Activated naive CD8-positive, alpha-beta T cell (primary cell): ENCODE measurements around the gene VILL.
"Not testable (repeated sequence)": the region's sequence is repeated elsewhere in the genome, so short reads cannot be mapped to it uniquely, and the experiment has no call there.

Experiments
- H3K27ac Mint-ChIP-seq: one replicate; pipeline ENCODE4 v1.8.0; 2021; ENCODE audit warnings: mixed read lengths
- H3K27me3 Mint-ChIP-seq: one replicate; pipeline ENCODE4 v1.8.0; 2021; ENCODE audit warnings: mixed read lengths
- H3K36me3 Mint-ChIP-seq: one replicate; pipeline ENCODE4 v1.8.0; 2021; ENCODE audit warnings: mixed read lengths
- H3K4me1 Mint-ChIP-seq: one replicate; pipeline ENCODE4 v1.8.0; 2021; ENCODE audit warnings: low read depth, mixed read lengths
- H3K4me3 Mint-ChIP-seq: one replicate; pipeline ENCODE4 v1.8.0; 2021; ENCODE audit warnings: mild to moderate bottlenecking, mixed read lengths
- H3K9me3 Mint-ChIP-seq: one replicate; pipeline ENCODE4 v1.8.0; 2021; ENCODE audit warnings: low read depth, mixed read lengths

Gene VILL

DNA sequence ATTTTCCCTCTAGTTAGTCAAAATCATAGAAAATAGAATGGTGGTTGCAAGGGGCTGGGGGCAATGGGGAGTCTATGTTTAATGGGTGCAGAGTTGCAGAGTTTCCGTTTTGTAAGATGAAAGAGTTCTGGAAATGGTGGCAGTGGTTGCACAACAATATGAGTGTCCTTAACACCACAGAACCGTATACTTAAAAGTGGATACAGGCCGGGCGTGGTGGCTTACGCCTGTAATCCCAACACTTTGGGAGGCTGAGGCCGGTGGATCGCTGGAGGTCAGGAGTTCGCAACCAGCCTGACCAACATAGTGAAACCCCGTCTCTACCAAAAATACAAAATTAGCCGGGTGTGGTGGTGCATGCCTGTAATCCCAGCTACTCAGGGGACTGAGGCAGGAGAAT lies 2.2 kb upstream of the VILL start:
- H3K4me1 Mint-ChIP-seq, H3K36me3 Mint-ChIP-seq, H3K27me3 Mint-ChIP-seq, H3K27ac Mint-ChIP-seq, H3K9me3 Mint-ChIP-seq, H3K4me3 Mint-ChIP-seq: not testable (repeated sequence)

DNA sequence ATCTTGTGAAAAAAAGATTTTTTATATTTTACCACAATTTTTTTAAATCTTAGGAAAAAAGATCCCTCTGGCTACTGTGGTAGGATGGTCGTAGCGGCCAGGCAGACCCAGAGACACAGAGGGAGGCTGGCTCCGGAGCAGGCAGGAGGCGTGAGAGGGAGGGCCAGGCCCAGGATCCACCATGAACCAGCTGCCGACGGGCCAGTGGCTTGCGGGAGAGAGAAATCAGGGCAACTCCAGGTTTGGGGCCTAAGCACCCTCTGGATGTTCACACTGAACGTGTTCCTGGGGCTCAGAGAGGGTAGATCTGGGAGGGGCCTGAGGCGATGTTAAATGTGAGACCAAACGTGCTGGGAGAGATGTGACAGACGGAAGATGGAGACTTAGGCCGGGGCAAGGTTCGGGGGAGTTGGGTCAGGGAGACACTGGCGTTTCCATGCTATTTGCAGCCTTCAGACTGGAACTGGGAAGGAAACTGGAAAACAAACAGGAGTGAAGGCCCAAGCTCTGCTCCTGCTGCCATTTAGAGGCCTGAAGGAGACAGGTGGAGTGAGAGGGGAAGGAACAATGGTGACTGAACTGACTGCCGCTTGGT lies 1.6 kb upstream of the VILL start:
- Mint-ChIP-seq H3K4me3 (no peak overlapping the region), H3K9me3 (no peaks in the 10 kb centered on the region), H3K36me3 (no peaks in the 10 kb centered on the region), H3K4me1 (peaks cover 15% of the 10 kb centered on the region), H3K27me3 (no peaks in the 10 kb centered on the region), H3K27ac (no peak overlapping the region)

DNA sequence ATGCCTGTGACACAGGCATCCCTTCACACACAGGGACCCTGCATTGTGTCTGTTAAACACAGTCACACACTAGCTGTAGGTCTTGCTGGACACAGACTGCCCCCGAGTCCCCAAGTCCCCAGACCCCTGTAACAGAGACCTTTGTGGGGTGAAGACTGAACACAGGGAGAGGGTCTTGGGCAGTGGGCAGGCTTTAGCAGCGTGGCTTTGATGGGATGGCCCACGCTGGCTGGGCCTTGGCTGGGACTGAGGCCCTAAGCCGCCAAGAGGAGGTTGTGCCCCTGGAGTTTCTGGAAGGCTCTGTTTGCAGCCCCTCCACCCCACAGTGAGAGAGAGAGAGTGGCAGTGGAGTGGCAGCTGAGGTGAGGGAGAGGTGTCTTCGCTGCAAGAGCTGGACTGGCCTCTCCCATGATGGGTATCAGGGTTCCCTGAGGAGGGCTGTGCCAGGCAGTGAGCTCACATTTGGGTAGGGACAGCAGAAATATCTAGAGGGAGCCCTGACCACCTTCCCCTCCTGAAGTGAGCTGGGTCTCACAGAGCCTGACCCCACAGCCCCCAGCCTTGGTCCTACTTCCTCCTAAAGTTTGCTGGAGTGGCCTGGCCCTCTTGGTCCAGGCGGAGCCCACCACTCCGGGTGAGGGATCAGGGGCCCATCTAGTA lies 635 bp upstream of the VILL start:
- Mint-ChIP-seq H3K4me1 (peaks cover 21% of the 10 kb centered on the region), H3K27ac (no peak overlapping the region), H3K4me3 (no peak overlapping the region), H3K27me3 (no peaks in the 10 kb centered on the region), H3K9me3 (no peaks in the 10 kb centered on the region), H3K36me3 (no peaks in the 10 kb centered on the region)

DNA sequence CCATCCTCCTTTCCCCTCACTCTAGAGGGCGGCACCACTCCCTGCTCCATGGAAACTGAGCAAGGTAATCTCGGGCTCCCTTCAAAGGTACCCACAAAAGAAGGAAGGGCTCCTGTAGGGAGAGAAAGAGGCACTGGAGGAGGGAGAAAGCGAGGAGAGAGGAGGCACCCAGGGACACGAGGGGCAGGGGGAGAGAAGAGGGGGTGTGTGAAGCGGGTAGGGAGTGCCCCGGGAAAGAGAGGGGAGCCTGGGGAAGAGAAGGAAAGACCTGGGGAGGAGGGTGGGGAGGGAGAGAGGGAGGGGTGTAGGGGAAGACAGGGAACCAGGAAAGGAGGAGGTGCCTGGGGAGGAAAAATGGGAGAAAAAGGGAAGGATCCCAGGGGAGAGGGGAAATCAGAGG lies 523 bp downstream of the VILL start:
- Mint-ChIP-seq H3K4me1 (peaks cover 32% of the 10 kb centered on the region), H3K36me3 (peaks cover 2% of the 10 kb centered on the region), H3K9me3 (no peaks in the 10 kb centered on the region), H3K27me3 (no peaks in the 10 kb centered on the region), H3K4me3 (no peak overlapping the region), H3K27ac (no peak overlapping the region)

DNA sequence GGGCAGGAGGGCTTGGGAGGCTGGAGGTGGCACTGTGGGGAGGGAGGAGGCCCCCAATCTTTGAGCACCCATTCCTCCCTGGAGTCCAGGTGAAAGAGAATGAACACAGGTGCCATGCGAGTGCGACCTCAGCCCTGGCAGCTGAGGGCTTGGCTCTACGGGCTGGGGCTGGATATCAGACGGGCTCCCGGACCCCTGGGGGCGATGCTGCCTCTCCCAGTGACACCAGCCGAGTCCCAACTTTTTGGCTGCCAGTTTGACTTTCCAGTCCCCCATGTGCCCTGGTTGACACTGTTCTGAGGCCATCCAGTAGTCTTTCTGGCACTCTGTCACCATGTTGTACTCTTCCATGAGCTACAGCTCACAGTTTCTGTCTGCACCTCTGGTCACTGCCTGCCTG lies 1.2 kb downstream of the VILL start:
- H3K4me1 Mint-ChIP-seq: peaks cover 39% of the 10 kb centered on the region
- H3K36me3 Mint-ChIP-seq: peaks cover 8% of the 10 kb centered on the region
- peaks cover 3% of the 10 kb centered on the region for H3K9me3 Mint-ChIP-seq
- H3K27me3 Mint-ChIP-seq: no peaks in the 10 kb centered on the region
- no peak overlapping the region for H3K27ac Mint-ChIP-seq
- no peak overlapping the region for H3K4me3 Mint-ChIP-seq

DNA sequence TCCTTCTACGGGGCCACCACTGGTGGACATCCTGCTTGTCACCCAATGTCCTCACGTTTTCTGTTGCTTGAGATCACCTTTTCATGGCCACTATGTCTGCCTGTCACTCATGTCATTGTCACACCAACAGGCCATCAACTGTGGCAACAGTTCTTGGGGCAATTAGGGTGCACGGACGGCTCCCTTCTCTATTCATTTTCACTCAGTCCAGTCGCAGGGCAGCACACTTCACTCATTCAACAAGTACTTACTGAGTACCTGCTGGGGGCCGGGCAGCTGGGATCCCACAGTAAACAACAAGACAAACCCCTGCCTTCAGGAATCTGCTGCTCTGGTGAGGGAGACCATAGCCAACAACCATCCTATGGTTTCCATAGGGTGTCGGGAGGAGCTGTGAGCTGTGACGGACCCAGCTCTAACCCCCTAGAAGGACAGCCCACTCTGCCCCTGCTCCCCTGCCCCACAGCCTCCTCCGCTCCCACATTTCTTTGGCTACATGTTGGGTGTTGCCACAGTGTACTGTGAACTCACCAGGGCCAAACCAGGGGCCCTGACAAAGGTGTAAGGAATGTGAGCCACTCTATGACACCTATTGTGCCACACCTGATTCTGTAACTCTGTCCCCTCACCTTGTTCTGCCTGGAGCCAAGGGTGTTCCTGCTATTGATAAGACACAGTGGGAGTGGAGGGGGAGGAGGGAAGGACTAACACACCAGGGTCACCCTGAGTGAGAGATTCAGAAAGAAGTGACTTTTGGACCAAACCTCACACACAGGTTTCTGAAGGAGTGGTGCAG lies 1.9 kb downstream of the VILL start:
- Mint-ChIP-seq H3K27ac (peak overlapping the region; percentile 98), H3K27me3 (no peaks in the 10 kb centered on the region), H3K4me1 (peaks cover 42% of the 10 kb centered on the region), H3K36me3 (peaks cover 10% of the 10 kb centered on the region), H3K9me3 (peaks cover 3% of the 10 kb centered on the region), H3K4me3 (peak overlapping the region; percentile 95)

DNA sequence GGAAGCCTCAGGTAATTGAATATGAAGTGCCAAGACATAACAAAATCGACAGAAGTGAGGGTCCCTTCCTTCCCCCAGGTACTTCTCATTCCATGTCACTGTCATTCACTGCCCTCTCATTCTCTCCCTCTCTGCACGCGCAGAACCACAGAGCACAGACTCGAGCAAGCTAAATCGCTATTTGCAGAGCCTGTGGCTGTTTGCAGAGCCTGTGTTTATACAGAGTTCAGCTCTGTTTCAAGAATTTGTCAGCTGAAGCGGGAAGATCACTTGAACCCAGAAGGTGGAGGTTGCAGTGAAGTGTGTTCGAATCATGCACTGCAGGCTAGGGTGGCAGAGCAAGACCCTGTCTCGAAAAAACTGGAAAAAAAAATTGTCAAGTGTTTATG lies 2.5 kb downstream of the VILL start:
- H3K4me3 Mint-ChIP-seq: peak overlapping the region; percentile 95
- no peaks in the 10 kb centered on the region for H3K27me3 Mint-ChIP-seq
- H3K27ac Mint-ChIP-seq: peak overlapping the region; percentile 98
- peaks cover 3% of the 10 kb centered on the region for H3K9me3 Mint-ChIP-seq
- peaks cover 42% of the 10 kb centered on the region for H3K4me1 Mint-ChIP-seq
- peaks cover 10% of the 10 kb centered on the region for H3K36me3 Mint-ChIP-seq

DNA sequence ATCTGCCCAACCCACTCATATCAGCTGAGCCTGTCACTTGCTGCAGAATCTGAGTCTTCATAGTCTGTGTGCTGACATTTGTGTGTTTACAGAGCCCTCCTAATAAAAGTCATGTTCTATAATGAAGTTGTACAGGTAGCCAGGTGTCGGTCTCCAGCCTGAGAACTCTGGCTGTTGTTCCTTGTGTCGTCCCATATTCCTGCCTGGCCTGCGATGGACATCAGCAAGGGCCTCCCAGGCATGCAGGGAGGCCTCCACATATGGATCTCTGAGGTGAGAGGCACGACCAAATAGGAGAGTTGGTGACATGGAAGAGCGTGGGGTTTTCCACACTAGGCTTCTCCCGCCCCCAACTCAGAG lies 2.9 kb downstream of the VILL start:
- Mint-ChIP-seq H3K27ac (peak overlapping the region; percentile 98), H3K4me3 (peak overlapping the region; percentile 95), H3K36me3 (peaks cover 10% of the 10 kb centered on the region), H3K4me1 (peaks cover 45% of the 10 kb centered on the region), H3K27me3 (no peaks in the 10 kb centered on the region), H3K9me3 (peaks cover 3% of the 10 kb centered on the region)

DNA sequence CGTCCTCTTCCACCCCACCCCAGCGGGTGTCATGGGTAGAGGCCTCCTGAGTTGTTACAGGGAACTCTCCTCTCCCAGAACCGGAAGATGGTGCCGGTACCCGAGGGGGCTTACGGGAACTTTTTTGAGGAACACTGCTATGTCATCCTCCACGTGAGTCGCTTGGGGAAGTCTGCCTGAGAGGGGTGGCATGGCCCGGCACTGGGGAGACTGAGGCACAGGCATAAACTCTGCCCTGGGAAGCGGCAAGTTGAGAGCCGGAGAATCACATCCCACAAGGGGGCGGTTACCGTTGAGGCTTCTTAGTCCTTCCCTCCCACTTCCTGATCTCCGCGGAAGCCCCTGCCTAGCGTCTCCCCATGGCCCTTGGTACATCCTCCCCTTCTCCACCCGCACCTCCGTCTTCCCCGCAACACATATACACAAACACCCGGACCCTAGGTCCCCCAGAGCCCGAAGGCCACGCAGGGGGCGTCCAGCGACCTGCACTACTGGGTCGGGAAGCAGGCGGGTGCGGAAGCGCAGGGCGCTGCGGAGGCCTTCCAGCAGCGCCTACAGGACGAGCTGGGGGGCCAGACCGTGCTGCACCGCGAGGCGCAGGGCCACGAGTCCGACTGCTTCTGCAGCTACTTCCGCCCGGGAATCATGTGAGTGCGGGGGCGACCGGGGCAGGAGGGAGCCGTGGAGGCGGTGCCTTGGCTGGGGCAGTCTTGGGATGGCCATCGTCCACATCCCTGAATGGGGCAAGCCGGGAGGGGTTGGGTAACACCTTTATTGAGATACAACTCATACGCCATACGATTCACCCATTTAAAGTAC lies 3.4 kb downstream of the VILL start:
- H3K9me3 Mint-ChIP-seq: peaks cover 3% of the 10 kb centered on the region
- H3K27me3 Mint-ChIP-seq: no peaks in the 10 kb centered on the region
- peak overlapping the region; percentile 95 for H3K4me3 Mint-ChIP-seq
- H3K4me1 Mint-ChIP-seq: peaks cover 48% of the 10 kb centered on the region
- peak overlapping the region; percentile 98 for H3K27ac Mint-ChIP-seq
- H3K36me3 Mint-ChIP-seq: peaks cover 10% of the 10 kb centered on the region

DNA sequence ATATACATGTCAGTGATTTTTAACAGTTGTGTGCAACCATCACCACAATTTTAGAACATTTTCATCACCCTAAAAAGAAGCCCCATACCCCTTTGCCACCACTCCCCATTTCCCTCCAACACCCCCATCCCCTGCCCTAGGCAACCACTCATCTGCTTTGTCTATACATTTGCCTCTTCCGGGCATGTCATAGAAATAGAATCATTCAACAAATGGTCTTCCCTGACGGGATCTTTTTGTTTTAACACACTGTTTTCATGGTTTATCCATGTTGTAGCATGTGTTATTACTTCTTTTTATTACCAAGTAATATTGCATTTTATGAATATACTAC lies 4.0 kb downstream of the VILL start:
- peak overlapping the region; percentile 98 for H3K27ac Mint-ChIP-seq
- peaks cover 53% of the 10 kb centered on the region for H3K4me1 Mint-ChIP-seq
- peaks cover 3% of the 10 kb centered on the region for H3K9me3 Mint-ChIP-seq
- H3K27me3 Mint-ChIP-seq: no peaks in the 10 kb centered on the region
- peaks cover 10% of the 10 kb centered on the region for H3K36me3 Mint-ChIP-seq
- H3K4me3 Mint-ChIP-seq: peak overlapping the region; percentile 95

DNA sequence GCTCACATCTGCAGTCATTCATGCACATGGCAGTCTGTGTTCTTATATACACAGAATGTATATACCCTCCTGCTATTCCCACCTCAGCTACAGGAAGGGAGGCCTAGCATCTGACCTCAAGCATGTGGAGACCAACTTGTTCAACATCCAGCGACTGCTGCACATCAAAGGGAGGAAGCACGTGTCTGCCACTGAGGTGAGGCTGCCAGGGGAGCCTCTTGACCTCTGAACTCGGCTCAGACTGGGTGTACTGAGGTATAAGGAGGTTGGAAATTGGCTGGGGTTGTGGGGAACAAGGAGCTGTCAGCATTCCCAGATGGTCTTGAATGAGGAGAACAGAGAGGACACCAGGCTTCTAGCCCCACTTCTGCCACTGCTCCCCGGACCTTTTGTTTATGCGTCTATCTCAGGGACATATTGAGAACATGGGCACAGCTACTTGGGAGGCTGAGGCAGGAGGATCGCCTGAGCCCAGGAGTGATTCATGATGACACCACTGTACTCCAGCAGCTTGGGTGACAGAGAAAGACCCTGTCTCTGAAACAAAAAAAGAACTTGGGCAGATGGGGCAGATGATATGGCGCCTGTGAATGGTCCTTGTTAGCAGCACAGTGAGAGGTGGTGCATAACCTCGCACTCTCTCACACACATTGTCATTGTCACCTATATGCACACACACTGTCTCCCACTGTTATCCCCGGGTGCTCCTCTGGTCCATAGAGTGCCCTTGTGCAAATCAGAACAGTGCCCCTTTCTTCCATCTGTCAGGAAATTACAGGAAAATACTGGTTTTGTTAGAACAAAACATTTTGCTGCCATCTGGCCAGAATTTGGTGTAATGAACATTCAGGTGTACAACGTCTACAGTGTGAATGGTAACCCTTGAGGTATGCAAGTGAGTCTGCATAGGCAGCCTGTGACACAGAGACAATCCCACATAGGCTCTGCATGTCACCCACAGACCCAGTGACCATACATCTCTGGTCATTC lies 5.4 kb downstream of the VILL start:
- H3K4me3 Mint-ChIP-seq: peak overlapping the region; percentile 95
- H3K27ac Mint-ChIP-seq: peak overlapping the region; percentile 98
- peaks cover 55% of the 10 kb centered on the region for H3K4me1 Mint-ChIP-seq
- H3K36me3 Mint-ChIP-seq: peaks cover 10% of the 10 kb centered on the region
- H3K9me3 Mint-ChIP-seq: peaks cover 3% of the 10 kb centered on the region
- no peaks in the 10 kb centered on the region for H3K27me3 Mint-ChIP-seq

DNA sequence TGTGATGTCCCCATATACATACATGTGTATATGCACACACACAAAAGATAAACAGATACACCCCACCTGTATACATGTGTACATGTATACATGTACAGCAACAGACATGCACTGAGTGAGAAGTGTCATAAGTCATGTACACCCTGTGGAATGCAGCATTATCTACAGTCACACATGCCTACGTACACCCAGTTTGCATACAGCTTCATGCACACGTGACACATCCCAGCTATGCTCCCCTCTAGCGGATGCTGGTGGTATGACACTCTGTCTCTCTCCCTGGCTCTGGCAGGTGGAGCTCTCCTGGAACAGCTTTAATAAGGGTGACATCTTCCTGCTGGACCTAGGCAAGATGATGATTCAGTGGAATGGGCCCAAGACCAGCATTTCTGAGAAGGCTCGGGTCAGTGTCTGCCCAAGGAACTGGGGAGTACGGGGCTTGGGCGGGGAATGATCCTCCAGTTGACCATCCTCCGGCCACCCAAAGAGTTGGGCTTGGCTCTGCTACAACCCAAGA lies 6.3 kb downstream of the VILL start:
- peak overlapping the region; percentile 91 for H3K27ac Mint-ChIP-seq
- peaks cover 55% of the 10 kb centered on the region for H3K4me1 Mint-ChIP-seq
- H3K4me3 Mint-ChIP-seq: peak overlapping the region; percentile 65
- peaks cover 10% of the 10 kb centered on the region for H3K36me3 Mint-ChIP-seq
- peaks cover 3% of the 10 kb centered on the region for H3K9me3 Mint-ChIP-seq
- no peaks in the 10 kb centered on the region for H3K27me3 Mint-ChIP-seq

DNA sequence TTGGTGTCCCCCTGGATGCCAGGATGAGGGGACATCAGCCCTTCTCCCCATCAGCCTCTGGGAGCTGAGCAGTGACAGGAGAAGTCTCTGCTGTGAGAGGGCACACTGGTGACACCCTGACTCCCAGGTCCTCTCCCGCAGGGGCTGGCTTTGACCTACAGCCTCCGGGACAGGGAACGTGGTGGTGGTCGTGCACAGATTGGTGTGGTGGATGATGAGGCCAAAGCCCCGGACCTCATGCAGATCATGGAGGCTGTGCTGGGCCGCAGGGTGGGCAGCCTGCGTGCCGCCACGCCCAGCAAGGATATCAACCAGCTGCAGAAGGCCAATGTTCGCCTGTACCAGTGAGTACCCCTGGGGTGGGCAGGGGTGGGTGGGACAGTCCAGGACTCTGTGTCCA lies 6.8 kb downstream of the VILL start:
- Mint-ChIP-seq H3K9me3 (peaks cover 3% of the 10 kb centered on the region), H3K27ac (no peak overlapping the region), H3K36me3 (peaks cover 10% of the 10 kb centered on the region), H3K4me1 (peaks cover 55% of the 10 kb centered on the region), H3K27me3 (no peaks in the 10 kb centered on the region), H3K4me3 (no peak overlapping the region)
